ENCODE measurements around the gene CROCC2.

The CROCC2 gene

DNA sequence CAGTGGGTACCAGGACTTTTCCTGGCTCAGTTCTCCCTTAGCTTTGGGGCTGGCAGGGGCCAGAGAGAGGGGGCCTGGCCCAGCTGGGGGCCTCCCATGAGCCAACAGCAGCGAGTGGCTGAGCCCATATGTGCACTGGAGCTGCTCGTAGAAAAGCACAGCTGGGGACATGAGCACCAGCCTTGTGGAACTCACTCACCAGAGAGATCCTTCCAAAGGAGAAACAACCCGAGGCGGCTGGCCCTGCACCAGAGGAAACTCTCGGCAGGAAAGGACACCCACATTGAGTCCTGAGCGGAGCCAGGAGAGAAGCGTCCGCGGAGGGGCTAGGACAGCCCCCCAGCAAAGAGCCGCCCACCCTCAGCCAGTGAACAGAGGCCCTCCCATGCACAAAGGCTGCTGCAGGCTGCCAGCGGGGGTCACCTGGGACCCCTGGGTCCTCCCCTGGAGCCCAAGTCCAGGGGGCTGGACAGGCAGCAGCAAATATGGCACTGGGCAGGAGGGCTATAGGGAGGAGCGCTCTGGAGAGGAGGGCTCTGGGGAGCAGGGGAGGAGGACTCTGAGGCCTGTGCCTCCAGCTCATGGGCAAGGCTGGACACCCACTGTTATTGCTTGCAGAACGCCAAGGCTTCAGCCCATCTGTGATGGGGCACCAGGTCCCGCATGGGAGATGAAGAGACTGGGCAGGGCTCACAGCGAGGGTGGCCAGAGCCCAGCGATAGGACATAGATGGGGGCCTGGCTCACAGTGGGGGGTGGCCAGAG, 50.2 kb downstream of the CROCC2 start:
- no peak for DNase-seq (ENCODE audit: low read depth in 2 of 2)

DNA sequence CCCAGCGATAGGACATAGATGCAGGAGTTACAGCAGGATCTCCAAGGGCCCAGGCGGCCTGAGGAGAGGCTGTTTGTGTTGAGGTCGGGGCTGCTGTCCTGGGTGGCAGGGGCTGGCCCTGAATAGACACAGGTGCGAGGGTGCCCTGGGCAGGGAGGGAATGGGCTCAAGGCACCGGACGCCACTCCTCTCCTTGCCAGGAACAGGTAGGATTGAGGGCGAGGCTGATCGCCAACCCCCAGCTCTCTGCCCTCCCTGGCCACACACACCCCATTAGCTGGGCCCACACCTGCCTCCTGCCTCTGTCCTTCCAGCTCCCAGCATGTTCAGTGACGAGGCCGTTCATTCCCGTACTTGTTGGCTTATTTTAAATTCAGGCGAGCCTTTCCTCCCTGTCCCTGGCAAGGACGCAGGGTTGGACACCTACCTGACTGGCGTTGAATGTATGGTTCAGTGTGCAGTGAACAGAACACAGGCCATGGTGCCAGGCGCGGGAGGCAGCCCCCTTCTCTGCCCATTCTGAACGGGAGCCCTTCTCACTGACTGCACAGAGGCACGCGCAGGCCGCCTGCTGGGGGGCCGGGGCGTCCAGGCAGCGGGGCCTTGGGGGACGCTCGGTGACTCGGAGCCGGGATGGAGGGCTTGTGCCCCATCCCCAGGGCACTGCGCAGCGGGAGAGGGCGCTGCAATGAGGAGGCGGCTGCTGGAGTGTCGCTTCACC, 51.0 kb downstream of the CROCC2 start:
- no peak for DNase-seq (ENCODE audit: low read depth in 2 of 2)

DNA sequence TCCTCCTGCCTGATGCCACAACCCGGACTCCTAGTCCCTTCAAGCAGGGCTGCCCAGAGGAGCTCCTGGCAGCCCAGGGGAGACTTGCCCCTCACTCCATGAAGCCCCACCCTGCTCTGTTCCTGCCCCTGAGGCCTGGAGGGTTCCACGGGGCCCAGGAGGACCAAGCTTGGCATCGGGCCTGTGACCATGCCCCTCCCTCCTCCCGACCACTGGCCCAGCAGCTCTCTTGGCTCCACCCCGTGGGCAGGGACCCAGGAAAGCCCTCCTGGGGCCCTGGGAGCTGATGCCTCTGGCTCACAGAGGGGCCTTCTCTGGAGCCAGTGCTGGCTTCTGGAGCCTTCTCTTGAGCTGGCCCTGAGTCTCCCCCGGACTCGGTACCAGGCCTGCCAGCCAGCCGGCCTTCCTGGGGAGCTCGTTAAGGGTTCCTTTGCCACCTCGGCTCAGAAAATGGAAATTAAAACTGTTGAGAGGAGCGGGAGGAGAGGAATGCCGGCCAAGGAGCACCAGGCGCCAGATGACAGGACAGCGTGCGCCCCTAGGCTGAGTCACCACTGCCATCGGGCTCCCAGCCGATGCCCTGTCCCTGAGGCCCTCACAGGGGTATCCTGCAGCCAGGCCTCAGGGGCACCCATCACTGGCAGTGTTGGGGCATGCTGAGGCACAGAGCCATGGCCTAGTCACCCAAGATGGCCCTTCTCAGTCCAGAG, 51.7 kb downstream of the CROCC2 start:
- DNase-seq (ENCODE audit: low read depth in 2 of 2): no peak

DNA sequence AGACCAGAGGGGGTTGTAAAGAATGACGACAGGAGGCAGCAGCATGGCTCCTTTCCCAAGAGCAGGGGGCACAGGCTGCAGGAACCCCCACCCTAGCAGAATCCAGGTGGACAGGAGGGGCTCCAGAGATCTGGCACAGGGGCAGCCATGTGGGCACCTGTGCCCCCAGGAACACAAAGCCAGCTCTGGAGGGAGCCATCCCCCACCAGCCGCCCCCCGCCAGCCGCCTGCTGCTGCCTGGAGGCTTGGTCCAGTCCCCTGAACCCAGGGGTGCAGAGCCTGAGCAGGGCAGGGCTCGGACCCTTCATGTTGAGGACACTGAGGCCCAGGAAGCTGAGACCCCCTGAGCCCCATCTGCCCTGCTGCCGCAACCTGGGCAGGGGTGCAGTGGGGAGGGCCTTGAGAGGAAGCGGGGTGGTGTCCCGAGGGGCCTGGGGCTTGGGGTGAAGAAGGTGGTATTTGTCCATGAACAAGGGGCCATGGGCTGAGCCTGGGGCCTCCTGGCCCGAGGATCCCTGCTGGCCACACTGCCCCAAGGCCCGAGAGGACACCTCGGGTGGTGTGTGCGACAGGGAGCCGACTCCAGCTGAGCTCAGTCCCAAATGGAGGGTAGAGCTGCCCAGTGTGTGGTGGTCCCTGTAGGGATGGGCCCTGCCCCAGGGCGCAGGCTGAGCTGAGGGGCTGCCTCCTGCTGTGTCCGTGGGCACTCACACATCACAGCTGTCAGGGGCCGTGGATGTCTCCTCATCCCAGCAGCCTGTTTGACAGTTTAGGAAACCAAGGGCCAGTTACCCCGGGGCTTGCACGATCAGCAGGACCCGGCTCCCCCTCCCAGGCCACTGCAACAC, 52.5 kb downstream of the CROCC2 start:
- DNase-seq (ENCODE audit: low read depth in 2 of 2): no peak

DNA sequence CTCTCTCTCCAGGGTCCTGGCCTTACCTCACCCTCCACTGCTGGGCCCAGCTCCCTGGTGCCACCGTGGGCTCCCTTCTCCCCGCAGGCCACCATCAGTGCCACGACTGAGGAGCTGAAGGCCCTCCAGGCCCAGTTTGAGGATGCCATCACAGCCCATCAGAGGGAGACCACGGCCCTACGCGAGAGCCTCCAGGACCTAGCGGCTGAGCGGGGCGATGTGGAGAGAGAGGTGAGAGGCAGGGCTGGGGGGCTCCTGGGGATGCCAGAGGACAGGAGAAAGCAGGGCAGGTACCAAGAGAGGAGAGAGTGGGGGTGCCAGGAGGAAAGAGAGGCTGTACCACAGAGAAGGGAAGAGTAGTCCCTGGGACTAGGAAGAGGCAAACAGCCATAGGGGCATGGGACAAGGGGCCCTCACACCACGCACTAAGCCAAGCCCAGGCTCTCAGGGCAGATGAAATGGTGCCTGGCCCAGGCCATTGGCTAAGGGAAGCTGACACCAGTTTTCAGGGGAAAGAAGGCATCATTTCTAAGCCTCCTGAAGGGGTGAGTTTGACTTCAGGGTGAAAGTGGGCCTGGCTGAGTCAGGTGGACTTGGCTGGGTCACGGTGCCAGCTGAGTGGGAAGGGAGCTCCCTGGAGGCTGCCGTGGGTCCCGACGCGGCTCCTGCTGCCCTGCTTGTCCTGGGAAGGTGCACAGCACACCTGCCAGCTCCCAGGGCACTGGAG, 53.2 kb downstream of the CROCC2 start:
- DNase-seq (ENCODE audit: low read depth in 2 of 2): no peak

DNA sequence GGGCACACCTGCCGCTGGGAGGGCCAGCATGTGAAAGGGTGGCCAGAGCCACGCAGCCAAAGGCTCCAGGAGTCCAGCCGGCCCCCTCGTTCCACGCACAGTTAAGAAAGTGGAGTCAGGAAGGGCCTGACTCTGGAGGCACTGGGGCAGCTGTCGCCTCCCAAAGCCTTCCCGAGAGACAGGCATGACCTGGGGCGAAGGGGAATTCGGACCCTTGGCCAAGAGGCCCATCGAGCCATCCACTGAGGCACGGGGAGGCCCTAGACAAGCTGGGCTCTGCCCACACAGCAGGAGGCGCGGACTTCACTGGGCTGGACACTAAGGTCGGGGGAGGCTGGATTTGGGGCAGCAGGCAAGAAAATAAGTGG, 53.8 kb downstream of the CROCC2 start:
- no peak for DNase-seq (ENCODE audit: low read depth in 2 of 2)

DNA sequence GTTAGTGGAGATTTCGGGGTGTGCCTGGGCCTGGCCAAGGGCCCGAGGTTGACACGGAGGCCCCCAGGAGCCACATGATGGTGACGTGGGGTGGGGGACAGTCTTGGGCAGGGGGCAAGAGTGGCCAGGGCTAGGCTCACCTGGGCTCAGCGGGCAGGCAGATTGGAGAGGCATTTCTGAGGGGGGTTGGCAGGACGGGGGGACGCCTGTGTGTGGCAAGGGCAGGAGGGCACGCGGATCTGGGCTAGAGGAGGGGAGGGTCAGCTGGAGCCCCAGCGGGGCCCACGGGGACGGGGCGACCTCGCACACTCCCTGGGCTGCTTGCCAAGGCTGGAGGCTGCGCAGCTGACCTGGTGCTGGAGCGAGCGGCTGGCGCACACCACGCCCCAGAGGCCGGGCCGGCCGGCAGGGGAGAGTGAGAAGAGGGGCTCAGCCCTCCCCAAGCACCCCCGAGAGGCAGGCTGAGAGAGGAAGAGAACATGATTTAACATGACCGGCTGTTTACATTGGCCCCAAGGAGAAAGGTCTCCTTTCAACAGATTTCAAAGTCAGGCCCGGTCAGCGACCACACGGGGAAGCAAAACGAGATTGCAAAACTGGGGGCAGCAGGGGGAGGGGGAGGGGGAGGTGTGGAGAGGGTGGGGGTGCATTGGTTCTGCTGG, 54.3 kb downstream of the CROCC2 start:
- DNase-seq (ENCODE audit: low read depth in 2 of 2): no peak

DNA sequence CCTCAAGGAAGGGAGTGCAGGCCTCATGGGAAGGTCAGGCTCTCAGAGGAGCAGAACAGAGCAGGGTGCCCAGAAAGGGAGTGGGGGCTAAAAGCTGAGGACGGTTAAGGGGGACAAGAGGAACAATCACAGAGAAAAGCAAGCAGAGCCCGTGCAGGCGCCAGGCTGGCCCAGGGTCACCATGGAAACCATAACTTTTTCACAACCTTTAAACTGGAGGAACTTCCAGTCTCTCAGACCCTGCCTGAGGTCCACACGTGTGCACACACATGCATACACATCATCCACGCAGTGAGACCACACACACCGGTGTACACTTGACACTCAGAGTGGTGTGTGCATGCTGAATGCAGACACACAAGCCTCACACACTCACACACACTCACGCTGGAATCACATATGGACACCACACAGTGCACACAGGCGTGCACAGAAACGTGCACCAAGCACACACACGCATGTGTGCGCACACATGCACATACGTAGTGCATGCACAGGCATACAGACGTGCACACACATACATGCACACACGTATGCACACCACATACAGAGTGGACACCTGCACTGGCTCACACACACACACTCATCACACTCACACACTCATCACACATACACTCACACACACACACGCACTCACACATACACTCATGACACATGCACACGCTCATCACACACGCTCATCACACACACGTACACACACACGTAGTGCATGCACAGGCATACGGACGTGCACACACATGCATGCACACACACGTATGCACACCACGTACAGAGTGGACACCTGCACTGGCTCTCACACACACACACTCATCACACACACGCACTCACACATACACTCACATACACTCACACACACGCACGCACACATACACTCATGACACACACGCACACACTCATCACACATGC, 55.1 kb downstream of the CROCC2 start:
- DNase-seq (ENCODE audit: low read depth in 2 of 2): no peak

DNA sequence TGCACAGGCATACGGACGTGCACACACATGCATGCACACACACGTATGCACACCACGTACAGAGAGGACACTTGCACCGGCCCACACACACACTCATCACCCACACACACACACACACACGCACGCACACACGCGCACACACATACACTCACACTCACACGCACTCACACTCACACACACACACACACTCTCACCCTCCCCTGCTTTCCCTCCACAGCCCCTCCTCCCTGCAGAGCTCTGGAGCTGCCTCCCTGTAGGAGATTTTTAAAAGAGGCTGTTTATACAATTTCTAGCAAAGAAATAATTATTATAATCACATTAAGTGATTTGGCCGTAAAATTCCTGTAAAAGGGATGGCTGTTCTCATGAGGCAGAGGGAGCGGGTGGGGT, 55.8 kb downstream of the CROCC2 start:
- DNase-seq (ENCODE audit: low read depth in 2 of 2): no peak

DNA sequence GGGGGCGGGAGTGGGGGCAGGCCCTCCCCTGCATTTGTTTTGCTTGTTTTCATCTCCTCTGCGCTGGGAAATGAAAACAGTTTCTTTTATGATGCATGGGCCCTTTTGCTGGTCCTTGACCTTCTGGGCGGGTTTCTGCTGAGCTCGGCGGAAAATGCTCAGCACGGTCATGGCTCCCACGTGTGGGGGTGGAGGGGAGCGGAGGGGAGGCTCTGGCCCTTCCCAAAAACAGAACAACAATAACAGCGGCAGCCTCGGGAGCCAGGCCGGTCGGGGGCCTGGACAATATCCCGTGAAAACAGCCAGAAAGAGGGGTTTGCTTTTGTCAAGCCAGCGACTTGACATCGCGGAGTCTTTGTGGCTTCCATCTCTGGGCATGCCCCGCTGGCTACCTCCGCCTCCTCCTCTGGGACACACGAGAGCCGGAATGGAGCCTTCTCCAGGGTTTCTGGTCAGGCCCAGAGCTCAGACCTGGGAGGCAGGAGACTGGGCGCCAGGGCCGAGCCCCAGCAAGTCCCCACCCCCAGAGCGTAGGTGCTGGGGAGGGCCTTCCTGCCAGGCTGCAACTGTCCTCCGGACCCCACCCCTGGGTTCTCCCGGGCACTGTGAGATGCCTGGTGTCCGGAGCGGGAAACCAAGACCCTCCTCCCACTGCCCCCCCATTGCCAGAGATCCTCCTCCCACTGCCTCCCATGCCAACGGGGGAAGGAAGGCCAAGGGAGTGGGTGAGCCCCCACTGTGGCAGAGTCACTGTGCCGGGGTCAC, 56.3 kb downstream of the CROCC2 start:
- no peak for DNase-seq (ENCODE audit: low read depth in 2 of 2)

DNA sequence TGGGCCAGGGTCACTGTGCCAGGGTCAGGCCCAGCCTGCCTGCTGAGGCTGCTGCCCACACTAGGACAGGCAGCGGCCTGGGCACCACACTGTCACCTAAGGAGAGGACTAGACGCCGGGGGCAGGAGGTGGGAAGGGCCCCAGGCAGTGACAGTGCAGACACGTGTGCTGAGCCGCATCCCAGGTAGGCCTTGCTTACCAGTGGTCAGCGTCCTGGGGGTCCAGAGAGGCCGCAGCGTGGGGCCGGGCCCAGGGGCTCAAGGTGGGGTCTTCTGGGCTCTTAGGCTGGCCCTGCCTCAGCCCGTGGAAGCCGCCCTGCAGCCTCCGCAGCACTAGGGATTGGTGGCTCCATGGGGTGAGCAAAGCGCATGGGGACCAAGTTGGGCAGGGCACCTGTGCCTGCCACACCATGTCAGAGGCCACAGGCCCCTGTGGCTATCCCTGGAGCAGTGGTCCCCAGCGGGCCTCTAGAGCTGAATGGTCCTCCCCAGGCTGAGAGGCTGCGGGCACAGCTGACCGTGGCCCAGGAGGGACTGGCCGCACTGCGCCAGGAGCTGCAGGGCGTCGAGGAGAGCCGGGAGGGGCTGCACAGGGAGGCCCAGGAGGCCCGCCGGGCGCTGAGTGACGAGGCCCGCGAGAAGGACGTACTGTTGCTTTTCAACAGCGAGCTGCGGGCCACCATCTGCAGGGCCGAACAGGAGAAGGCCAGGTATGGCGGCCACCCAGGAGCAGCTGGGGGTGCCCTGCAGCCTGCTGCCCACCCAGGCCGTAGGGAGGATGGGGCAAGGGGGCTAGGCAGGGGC, 57.1 kb downstream of the CROCC2 start:
- no peak for DNase-seq (ENCODE audit: low read depth in 2 of 2)

DNA sequence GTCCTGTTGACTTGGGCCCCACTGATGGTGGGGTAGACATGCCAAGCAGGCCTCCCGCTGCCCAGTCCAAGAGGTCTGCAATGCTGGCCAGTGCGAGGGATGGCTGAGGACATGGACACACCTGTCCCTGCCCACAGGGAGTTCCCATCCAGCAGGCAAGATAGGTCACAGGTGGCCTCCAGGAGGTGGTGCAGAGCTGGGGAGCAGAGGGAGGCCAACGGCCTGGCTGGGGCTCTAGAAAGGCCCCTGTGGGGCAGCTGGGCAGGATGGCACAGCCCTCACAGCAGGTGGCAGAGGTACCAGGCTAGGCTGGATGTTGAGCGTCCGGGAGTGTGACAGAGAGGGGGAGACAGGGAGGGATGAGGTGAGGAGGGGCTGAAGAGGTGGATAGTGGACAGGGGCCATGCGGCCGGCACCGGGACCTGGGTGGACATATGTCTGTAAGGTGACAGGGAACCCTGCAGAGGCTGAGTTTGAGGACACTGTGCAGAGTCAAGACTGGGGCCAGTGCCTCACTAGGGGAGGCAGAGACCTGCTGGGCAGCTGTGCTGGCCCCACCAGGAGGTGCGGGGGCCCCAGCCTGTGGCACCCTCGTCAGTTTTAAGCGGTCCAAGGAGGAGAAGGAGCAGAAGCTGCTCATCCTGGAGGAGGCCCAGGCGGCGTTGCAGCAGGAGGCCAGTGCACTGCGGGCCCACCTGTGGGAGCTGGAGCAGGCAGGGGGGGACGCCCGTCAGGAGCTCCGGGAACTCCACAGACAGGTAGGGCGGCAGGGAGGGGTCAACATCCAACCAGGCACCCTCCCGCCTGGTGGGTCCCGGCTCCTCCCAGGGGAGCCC, 58.0 kb downstream of the CROCC2 start:
- DNase-seq (ENCODE audit: low read depth in 2 of 2): no peak

DNA sequence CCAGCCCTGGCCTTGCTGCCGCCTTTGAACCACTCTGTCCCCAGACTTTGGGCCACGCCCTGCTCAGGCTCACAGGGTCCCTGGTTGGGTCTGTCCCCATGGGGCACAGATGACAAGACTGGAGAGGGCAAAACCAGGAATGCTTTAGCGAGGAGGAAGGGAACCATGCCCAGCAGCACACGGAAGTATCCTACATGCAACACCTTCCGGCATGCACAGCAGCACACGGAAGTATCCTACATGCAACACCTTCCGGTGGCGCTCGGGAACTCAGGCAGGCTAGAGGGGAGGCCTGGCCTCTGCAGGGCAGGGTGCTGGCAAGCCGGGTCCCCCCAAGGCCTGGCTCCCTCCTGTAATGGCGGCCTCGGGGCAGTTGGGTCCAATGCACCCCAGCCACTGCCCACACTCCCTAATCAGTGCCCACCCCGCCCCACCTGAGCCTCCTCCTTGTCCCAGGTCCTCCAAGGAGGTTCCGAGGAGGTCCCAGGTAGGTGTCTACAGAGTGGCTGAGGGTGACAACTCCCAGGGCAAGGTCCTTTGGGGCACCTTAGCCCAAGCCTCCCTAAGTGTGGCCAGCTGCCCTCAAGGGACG, 58.7 kb downstream of the CROCC2 start:
- DNase-seq (ENCODE audit: low read depth in 2 of 2): no peak

DNA sequence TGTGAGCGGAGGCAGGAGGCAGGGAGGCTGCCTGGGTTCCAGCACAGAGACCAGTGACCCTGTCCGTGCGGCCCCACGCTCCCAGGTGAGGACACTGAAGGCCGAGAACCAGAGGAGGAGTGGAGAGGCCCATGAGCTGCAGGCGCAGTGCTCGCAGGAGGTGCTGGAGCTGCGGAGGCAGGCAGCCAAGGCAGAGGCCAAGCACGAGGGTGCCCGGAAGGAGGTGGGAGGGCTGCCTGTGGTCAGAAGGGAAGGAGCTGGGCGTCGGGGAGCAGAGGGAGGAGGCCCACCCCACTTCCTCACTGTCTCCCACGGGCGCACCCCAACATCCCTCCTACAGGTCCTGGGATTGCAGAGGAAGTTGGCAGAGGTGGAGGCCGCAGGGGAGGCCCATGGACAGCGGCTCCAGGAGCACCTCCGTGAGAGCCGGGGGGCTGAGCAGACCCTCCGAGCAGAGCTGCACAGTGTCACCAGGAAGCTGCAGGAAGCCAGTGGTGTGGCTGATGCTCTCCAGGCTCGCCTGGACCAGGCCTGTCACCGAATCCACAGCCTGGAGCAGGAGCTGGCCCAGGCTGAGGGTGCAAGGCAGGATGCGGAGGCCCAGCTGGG, 59.3 kb downstream of the CROCC2 start:
- DNase-seq (ENCODE audit: low read depth in 2 of 2): no peak

DNA sequence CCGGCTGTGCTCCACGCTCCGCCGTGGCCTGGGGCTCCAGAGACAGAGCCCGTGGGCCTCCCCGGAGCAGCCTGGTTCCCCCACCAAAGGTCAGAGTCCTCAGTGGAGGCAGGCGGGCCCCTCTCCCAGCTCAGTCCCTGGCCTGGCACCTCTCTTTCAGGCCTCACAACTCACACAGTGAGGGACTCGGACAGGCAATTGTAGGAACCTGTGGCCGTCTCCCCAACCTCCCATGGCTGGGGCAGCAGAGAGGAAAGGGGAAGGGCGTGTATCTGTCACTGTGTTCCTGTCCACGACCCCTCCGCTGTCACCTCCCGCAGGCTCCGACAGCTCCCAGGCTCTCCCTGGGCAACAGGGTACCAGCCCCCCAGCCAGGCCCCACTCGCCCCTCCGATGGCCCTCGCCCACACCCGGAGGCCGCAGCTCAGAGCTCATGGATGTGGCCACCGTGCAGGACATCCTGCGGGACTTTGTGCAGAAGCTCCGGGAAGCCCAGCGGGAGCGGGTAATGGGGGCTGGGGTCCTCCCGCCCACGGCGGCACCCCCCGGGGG, 59.8 kb downstream of the CROCC2 start:
- DNase-seq (ENCODE audit: low read depth in 2 of 2): no peak

DNA sequence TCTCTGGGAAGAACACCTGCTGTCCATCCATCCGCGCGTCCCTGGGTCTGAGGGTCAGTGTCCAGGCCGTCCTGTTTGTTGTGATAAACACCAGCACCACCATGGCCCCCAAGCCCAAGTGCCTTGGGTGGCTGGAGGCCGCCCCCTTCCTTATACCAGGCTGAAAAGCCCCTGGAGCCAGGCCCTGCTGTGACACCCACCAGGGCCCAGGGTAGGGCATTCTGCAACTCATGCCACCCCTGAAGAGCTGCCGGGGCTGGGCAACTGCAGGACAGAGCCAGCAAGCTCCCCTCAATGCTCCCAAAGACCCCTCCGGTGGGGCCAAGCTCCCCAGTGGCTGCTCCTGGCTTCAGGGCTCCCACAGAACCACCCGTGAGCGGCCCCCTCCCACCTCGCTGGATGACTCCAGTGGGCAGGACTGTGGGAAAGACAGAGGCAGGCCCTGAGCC, 60.3 kb downstream of the CROCC2 start:
- DNase-seq (ENCODE audit: low read depth in 2 of 2): no peak

All from stimulated activated CD4-positive, alpha-beta T cell treated with anti-CD3 and anti-CD28 coated beads, Interleukin-4, amount 100 ng/mL, for 48 hours (primary cell).